Right kidney (tissue), 1 donor: Measurements from ENCODE around the gene TMC3.
"Not testable (repeated sequence)": the region's sequence is repeated elsewhere in the genome, so short reads cannot be mapped to it uniquely, and the experiment has no call there.

Experiments
- DNase-seq: peaks from one replicate; pipeline ENCODE4 v3.0.0-alpha.2; 2016

Gene TMC3

DNA sequence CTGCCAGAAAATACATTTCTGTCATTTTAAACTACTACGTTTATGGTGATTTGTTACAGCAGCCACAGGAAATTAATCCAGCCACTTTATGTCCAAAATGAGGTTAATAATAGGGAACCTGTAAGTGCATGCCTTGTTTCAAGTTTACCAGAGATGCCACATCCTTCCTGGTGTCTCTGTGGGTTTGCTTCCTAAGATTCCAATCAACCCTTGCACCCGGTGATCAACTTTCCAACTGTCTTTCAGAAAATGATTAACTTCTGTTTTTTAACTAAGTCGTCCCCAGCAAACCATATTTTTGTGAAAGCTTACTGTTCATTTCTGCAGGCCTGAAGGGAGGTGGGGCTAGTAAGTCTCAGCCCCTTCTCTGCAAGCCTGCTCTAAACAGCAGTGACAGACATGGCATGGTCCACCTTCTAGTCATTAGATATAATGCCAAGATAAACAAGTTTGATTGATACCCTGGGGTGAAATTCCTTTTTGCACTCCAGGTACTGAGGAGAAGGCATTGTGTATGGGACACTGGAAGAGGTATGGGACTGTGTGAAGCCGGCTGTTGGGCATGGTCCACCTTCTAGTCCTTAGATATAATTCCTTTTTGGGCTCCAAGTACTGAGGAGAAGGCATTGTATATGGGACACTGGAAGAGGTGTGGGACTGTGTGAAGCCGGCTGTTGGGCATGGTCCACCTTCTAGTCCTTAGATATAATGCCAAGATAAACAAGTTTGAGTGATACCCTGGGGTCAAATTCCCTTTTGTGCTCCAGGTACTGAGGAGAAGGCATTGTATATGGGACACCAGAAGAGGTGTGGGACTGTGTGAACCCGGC lies 11.1 kb upstream of the TMC3 start:
- no peak for DNase-seq

DNA sequence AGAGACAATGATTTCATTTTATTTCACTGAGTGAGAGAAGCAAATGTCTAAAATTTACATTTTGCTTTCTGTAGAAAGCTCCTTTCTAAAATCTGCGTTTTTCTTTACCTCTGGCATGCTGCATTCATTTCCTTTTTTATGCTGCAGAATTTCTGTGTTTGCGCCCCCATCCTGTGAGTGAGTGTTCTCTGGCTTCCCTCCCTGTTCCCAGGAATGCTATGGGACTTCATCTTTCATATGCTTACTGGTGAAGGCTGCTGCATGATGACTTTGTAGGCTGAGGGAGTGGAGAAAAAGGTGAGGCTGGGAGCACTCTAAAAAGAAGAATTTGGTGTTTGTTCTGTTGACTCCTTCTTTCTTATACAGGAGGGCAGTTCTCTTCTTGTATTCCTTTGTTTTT lies 7.7 kb upstream of the TMC3 start:
- no peak for DNase-seq

DNA sequence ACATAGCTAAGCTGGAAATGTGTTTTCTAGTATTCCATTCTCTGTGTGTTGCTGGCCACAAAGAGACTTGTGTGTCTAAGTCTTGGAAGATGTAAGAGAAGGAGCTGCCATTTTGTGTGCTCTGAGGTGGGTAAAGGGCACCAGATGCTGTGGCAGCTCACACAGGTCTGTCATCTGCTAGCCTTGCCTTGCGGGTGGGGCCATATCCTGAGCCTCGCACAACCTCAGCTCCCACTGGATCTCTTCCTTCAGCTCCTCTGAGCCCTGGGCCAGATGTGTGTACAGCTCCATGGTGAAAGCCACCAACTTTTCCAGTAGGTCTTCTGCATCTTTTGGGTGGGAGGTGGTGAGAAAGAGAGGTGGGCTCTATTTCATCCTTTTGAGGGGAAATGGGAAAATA lies 6.7 kb upstream of the TMC3 start:
- DNase-seq = no peak

DNA sequence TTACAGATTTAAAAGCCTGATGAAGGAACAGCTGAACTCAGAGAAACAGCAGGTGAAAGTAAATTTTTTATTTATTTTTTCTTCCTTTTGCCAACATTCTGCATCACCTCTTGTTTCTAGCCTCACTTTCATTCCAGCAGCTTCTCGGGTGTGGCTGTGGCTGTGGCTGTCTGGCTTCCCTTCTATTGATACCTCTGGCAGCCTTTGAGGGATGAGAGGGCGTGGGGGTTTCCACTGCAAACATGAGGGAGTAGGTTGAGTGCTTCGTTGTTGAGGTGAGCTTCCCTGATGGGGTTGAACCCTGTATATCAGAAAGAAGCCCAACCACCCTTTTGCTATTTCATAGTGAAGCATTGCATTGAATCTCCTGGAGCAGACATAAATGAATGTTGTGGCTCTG lies 6.2 kb upstream of the TMC3 start:
- DNase-seq = no peak

DNA sequence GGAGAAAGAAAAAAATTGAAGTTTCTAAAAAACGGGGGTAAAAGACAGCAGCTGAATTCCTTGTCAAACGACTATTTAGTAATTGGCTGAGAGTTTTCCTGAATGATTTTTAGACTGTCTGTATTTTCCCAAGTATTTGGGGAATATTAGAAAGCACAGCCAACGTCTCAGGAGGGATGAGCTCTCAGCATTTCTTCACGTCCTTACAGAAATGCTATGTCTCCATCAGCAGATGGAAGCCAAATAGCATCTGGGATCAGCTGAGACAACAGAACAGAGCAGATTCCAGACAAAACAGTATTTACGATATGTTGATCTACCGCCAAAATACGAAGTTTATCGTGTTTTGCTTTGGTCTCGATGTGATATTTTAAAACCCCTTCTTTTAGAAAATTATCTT lies 5.3 kb upstream of the TMC3 start:
- no peak for DNase-seq

DNA sequence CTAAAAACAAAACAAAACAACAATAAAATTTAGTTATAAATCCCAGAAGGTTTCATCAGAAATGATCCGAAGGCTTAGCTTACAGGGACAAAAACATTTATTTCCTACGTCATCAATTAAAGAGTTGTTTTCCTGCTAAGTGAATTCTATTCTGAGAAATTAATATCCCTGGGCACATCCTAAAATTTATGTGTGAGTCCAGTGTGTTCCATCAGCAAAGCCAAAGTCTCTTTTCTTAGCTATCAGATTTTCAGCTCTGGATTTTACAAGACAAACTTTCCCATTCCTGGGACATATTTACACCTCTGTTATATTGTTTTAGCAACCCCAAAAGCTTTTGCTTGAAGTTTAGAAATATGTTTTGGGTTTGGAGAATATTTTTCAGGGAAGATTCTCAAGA lies 4.4 kb upstream of the TMC3 start:
- DNase-seq = no peak

DNA sequence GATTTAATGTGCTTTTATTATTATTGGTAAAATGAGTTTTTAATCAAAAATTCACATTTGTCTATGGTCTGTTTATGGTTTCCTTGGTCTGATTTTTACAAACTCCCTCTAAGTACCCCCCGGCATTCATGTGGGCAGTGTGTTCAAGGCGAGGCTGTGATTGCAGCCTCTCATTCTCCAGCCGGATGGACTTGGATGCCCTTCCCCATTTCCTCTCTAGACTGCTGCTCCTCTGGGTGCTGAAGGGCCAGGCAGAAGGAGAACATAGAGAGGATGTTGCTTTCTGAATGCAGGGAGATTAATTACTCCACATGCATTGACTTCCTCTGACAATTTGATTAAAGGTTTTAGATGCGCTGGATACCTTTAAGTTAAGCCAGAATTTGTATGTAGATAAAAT lies 3.9 kb upstream of the TMC3 start:
- no peak for DNase-seq

DNA sequence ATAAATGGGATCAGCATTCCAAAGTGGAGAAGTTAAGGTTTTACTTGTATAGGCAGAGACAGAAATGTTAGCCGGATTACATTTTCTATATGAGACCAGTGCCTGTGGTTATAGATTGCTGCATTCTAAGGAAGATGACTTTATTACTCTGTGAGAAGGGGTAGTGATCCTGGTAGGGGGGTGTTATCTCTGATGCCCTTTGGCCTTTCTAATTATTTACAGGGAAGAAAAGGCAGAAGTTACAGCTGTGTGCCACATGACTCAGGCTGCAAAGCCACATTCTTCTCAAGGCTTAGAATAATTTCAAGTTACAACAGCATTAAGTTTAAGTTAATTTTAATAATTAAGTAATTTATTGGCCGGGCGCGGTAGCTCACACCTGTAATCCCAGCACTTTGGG lies 2.2 kb upstream of the TMC3 start:
- DNase-seq = no peak

DNA sequence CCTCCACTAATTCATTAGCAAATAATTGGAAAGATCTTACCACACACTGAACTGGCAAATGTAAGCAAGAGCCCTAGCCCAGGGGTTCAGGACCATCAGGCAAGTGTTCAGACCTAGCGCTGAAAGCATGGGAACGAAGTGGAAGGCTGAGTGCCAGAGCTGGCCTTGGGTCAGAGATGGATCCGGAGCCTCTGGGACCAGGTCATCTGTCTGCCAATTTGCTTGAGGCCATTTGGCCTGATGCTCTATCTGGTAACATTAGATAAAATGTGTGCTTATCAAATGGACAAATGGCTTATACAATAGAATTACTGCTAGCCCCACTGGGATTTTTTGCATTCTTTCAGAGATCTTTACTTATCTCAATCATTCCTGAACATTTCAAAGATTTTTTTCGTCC lies 1.4 kb upstream of the TMC3 start:
- DNase-seq = no peak

DNA sequence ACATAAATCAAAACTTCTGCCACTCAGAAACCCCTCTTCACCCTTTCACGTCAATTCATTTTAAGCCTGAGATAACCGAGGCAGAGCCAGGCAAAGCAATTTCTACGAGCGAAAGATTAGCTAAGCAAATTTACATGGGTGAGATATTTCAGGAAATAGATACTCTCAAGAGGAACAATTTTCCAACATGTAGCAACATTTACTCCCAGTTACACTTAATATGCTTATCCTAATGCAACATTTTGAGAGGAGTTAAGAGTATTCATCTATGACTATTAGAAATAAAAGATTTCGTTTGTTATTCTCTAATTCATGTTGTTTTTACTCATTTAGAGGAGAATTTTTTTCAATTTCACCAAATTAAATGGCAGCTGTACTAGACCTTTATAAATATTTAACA lies 837 bp downstream of the TMC3 start:
- no peak for DNase-seq

DNA sequence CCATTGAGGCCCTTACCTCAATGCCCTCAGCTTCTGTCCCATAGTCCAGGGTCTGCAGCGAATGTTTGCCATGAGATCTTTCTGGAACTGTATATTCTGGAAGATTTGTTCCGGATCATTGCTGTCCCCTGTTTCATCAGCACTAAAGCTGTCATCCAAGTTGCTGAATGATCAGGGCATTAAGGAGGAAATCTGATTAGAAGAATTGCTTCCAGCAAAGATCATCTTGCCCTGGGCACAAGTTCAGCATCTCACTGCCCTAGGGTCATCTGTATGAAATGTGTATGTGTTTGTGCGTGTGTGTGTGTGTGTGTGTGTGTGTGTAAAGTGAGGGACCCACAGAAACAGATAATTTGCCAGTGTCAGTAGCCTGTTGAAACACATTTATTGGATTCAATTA lies 1.4 kb downstream of the TMC3 start:
- DNase-seq = peak; percentile 7

DNA sequence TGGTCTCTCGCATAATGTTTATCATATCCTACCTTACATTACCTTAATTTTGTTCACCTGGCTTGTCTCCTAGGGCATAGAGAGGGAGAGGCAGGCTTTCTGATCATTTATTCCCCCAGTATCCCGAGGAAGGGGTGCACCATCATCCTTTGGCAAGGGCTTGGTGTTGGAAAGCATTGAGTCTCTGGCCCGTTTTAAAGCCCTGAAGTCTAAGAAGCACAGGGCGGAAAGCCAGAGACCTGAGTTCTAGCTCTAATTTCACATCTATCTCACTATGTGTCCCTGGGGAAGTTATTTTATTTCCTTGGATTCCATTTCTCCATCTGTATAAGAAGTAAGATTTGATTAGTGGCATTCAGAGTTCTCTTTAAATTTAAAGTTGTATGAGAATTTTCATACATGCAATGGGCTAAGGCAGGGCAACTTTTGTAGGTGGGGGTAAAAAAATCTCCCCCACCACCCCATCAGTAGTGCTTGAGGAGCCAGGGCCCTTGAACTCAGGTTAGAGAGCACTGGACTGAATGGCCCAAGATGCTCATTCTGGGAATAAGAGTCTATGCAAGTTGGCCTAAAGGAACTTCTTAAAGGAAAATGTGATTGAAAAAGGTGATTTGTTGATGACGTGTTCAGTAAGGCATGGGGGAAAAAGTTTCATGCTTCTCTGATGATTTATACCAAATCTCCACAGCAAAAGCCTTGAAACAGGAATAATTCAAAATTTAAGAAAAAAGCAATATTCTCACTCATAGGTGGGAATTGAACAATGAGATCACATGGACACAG lies 10.1 kb downstream of the TMC3 start:
- no peak for DNase-seq

DNA sequence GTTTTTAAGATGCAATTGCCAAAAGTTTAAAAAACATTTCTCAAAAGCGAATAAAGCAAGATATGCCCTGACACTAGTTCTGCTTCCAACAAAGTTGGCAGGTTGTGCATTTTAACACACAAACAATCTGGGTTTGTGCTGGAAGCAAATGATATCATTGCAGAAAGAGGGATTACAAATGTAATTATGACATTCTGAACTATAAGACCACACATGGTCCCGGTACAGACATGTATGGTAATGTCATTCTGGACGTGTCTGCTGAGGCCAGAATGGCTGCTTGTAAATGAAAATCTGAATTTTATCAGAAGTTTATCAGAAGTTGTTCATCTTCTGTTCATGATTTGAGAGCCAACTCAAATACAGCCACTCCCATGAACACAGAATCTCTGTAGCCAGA lies 10.7 kb downstream of the TMC3 start:
- DNase-seq = no peak

DNA sequence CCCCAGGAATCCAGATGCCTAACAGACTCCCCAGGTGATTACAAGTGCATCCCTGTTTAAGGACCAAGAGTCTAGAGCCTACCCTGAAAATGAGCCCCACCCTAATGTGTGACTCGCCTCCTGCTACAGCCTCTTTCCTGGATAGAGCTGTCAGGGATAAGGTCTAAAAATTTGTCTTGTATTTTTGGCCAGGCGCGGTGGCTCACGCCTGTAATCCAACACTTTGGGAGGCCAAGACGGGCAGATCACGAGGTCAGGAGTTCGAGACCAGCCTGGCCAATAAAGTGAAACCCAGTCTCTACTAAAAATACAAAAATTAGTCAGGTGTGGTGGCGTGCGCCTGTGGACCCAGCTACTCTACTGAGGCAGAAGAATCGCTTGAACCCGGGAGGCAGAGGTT lies 11.2 kb downstream of the TMC3 start:
- no peak for DNase-seq

DNA sequence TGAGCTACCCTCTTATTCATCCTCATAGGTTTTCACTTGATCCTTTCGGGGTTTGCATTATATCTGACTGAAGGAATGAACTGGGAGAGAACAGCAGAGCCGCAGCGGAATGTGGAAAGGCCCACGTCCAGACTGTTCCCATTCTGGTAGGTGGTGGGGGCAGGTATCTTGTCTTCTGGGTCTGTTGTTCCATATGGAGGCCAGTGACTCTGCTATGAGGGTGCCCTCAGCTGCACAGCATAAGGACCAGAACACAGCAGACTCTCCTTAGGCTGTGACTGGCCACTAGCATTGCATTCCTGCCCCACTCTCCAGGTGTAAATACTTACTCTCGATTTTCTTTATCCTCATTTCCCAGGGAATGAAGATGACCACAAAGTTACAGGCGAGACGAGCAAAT lies 12.1 kb downstream of the TMC3 start:
- no peak for DNase-seq

DNA sequence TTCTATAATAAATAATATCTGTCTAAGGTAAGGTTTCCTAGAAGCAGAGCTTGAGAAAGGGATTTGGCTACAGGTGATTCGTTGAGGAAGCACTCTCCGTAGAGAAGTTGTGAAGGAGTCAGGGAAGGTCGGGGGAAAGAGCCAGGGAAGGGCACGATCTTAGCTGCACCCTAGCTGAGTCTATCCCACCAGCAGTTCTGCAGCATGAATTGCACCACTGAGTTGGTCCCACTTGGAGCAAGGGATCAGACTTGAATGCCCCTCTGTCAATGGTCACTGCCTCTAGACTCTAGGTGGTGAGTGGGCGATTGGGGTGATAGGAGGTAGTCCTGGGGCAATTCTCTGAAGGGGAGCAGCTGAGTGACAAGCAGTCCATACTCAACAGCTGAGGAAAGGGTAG lies 13.5 kb downstream of the TMC3 start:
- no peak for DNase-seq

DNA sequence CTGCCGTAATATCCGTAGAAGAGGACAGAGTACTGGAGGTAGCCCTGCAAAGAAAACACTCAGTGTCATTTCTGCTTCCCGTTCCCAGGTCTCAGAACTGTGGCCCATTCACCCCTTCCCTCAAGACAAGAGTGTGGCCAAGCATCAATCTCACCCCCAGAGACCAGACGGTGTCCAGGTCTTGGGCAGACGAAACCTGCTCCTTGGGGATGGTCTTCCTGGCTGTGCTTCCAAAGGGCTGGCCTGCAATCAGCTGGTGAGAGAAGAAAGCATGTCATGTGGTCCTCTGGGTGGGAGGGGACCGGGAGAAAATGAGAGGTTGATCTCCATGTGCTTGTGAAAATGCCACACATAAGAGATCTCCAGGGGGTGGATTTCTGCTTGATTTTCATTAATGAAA lies 15.8 kb downstream of the TMC3 start:
- DNase-seq = no peak

DNA sequence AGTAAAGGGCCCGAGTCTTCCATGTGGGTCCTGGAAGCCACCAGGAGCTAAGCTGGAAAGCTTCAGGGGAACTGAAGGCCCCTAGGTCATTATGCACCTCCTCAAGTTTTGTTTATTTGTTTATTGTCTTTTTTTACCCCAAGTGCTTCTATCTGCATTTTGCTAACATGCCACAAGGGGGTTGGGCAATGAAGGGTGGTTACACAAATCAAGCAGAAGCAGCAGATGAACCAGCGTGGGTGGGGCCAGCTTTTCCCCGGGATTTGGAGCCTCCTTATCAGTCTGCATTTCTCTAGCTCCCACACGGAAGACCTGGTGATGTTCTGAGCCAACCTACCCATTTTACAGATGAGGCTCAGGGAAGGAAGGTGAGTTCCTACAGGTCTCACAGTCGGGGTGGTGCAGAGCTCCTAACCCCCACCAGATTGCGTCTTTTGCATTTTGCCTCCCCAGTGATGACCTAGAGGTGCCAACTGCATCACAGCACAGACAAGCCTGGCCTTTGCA lies 16.8 kb downstream of the TMC3 start:
- no peak for DNase-seq

DNA sequence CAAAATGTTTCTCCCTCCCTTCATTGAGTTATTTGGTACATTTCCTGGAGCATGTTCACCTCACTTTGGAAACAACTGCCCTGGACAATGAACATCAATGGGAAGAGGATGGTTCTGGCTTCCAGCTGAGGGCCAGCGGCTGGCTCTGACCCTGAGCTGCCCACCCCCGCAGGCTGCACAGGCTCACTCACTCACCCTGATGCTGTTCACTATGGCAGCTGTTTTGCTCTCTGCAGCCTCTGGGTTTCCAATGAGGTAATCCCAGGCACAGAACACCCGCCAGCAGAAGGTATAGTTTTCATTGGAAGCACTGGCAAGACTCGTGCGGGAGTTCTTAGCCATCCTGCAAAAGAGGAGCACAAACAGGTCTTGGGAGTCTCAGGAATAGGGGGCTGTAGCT lies 17.8 kb downstream of the TMC3 start:
- no peak for DNase-seq

DNA sequence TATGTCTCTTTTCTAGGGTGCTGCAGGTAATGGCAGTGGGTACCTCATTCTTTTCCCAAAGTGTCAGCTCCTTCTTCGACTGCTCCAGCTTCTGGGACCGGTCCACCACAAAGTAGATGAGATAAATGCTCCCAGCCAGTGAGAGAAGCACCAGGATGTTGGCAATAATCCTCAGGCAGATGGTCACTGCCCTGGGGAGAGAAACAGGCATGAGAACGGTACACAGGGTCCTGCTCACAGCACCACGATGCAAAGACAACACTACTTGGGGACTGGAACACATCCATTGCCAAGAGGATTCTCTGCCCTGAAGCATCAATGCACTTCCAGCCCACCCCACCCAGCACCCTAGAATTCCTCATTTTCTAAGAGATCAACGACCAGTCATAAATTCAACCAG lies 22.4 kb downstream of the TMC3 start:
- no peak for DNase-seq

DNA sequence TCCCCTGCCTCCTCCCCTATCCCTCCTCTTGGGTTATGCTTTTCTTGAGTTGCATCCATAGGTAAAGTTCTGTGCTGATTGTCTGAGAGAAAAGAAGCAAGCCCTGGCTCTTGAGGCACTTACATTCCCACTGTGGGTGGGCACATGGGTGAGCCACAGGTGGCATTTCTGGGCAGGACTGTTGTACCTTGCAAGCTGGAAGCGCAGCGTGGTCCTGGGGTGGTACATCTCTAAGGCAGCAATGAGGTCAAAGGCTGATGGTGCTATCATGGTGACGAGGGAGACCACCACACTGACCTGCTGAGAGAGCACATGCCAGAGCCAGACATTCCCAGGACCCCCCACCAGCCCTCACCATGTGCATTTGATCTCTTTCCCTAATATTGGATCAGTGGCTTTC lies 24.7 kb downstream of the TMC3 start:
- no peak for DNase-seq

DNA sequence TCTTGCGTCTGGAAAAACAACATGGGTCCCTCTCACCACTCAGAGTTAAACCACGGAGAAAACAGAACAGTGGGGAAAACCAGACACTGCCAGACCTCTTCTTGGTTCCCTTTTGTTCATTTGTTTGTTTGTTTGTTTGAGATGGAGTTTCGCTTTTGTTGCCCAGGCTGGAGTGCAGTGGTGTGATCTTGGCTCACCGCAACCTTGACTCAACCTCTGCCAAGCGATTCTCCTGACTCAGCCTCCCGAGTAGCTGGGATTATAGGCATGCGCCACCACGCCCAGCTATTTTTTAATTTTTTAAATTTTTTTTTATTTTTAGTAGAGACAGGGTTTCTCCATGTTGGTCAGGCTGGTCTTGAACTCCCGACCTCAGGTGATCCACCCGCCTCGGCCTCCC lies 25.3 kb downstream of the TMC3 start:
- DNase-seq = not testable (repeated sequence)

DNA sequence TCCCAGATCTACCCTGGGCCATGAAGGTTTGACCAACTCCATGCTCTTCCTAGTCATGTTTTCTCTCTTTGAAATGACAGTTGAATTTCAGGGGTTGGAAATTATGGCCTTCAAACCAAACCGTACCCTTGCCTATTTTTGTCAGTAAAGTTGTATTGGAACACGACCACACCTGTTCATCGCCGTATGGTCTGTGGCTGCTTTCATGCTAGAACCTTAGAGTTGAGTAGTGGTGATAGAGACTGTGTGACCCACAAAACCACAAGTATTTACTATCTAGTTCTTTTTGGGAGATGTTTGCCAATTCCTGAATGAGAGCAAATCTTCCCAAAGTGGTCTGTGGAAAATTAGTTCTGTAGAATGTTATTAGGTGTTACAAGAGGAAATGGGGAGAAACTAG lies 26.1 kb downstream of the TMC3 start:
- DNase-seq = no peak

DNA sequence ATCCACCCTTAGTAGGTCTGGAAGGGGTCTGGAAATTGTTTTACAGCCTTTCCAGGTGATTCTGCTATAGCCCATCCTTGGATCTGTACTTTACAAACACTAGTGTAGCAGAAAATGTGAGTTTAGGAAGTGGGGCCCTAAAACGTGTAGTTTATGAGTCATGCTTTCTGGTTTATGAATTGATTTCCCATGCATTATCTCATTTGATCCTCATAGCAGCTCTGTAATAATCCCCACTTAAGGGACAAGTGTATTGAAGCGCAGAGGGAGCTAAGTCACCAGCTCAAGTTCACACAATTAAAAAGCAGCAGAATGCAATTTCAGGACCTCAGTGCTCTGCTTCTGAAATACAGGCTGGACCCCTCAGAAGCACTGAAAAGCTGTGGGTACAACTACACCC lies 27.4 kb downstream of the TMC3 start:
- no peak for DNase-seq
